Measurements from ENCODE around the gene NETO1. TPM values are rescaled to one million over a fixed set of nuclear protein-coding genes. Genes with fewer than 3 reads are reported as not detected.

Gene NETO1
- total RNA-seq, 6 donors from 2014 or later = 0.47 TPM; not detected in 5

DNA sequence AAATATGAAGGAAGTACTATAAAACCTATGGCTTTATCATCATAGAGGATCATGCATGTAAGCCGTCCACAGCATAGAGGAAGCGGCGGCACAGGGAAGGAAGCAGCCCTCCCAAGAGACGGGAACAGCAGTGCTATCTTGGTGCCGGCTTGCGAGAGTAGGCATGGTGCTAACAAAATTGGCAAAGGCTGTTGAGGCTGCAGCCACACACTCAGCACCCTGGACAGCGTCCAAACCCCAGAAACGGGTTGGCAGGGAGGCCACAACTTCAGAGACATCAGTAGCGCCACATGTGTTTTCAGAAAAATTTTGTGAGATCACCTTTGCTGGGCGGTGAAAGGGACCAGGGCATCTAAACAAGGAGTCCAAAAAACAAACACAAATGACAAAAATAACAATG is 37.7 kb downstream of the NETO1 start:
- WGBS, 2 donors = 25 to 31% methylated on average over 10 of the region's 10 CpGs
- H3K4me3 ChIP-seq = no peak overlapping the region
- no peaks in the 10 kb centered on the region for H3K9me3 ChIP-seq
- H3K27ac ChIP-seq = no peak overlapping the region
- H3K27me3 ChIP-seq = no peaks in the 10 kb centered on the region
- no peak for ATAC-seq (ENCODE audit: low FRiP score in 2 of 2)
- H3K4me1 ChIP-seq = no peaks in the 10 kb centered on the region
- no peak for DNase-seq
- TF ChIP-seq EP300 (IDR thresholded peaks at IDR 0.05) = no peak
- TF ChIP-seq POLR2A (IDR thresholded peaks at IDR 0.05) = no peak
- TF ChIP-seq, protein P1, sequence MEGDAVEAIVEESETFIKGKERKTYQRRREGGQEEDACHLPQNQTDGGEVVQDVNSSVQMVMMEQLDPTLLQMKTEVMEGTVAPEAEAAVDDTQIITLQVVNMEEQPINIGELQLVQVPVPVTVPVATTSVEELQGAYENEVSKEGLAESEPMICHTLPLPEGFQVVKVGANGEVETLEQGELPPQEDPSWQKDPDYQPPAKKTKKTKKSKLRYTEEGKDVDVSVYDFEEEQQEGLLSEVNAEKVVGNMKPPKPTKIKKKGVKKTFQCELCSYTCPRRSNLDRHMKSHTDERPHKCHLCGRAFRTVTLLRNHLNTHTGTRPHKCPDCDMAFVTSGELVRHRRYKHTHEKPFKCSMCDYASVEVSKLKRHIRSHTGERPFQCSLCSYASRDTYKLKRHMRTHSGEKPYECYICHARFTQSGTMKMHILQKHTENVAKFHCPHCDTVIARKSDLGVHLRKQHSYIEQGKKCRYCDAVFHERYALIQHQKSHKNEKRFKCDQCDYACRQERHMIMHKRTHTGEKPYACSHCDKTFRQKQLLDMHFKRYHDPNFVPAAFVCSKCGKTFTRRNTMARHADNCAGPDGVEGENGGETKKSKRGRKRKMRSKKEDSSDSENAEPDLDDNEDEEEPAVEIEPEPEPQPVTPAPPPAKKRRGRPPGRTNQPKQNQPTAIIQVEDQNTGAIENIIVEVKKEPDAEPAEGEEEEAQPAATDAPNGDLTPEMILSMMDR (IDR thresholded peaks at IDR 0.05) = no peak
- no peak for TF ChIP-seq POLR2AphosphoS5 (IDR thresholded peaks at IDR 0.05)
- no peaks in the 10 kb centered on the region for H3K36me3 ChIP-seq

DNA sequence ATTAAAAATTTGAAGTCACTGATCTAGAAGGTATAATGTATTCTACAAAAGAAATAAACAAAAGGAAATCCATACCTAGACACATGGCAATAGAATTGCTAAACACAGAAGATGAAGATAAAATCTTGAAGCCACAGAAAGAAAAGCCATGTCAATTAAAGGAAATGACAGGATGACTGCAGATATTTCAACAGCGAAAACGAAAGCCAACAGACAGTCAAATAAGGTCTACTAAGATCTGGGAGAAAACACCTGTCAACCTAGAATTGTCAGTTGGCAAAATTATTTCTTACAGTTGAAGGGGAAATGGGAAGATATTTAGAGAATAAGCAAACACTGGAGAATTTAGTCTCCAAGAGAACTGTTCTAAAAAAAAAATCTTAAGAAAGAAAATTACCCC is 39.2 kb downstream of the NETO1 start:
- Histone ChIP-seq H3K36me3 (no peaks in the 10 kb centered on the region), H3K4me1 (no peaks in the 10 kb centered on the region), H3K27me3 (no peaks in the 10 kb centered on the region), H3K4me3 (no peak overlapping the region), H3K27ac (no peak overlapping the region), H3K9me3 (no peaks in the 10 kb centered on the region)
- ATAC-seq (ENCODE audit: low FRiP score in 2 of 2) = no peak
- 56 to 57% methylated on average over 2 of the region's 2 CpGs for WGBS, 2 donors
- DNase-seq = no peak
- TF ChIP-seq, protein P1 (IDR thresholded peaks at IDR 0.05) = no peak
- no peak for TF ChIP-seq EP300 (IDR thresholded peaks at IDR 0.05)
- no peak for TF ChIP-seq POLR2AphosphoS5 (IDR thresholded peaks at IDR 0.05)
- TF ChIP-seq POLR2A (IDR thresholded peaks at IDR 0.05) = no peak

DNA sequence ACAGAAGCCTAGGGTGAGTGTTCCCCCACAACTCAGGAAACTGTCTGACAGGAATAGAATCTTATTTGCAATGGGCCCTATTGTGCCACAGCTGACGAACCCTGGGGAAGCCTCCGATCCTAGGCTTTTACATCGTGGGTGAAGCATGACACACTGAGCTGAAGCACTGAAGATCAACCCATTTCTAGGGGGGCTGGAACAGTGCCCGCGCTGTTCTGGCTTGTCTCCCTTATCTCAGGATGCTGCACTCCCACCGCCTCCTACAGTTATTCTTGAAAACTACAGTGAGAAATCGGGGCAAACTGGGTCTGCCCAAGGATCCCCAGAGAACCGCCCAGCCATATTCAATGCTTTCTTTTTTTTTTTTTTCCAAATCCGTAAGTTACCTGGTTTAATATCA is 41.1 kb downstream of the NETO1 start:
- WGBS, 2 donors = 69% methylated on average over 9 of the region's 9 CpGs
- no peak for DNase-seq
- no peak overlapping the region for H3K27ac ChIP-seq

DNA sequence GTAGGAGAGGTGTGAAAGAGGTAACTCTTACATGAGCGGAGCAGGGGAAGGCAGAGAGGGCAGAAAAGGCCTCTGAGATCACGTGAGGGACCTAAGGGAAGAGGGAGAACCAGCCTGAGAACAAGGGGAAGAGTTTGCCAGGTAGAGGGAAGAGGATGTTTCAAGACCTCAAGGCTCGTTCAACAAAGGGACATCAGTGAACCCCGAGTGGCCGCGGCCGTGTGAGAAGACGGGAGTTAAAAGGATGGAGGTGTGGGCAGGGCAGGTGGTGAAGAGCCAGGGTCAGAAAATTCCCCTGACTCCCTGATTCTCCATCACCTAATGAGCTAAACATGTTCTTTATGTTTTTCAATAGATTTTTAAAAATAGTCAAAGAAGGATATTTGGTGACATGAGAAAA is 44.4 kb downstream of the NETO1 start:
- 80 to 83% methylated on average over 8 of the region's 8 CpGs for WGBS, 2 donors
- ATAC-seq (ENCODE audit: low FRiP score in 2 of 2) = no peak

More for the DNA sequence above, 41.1 kb downstream of the NETO1 start:
- no peaks in the 10 kb centered on the region for H3K36me3 ChIP-seq
- no peaks in the 10 kb centered on the region for H3K9me3 ChIP-seq
- H3K4me3 ChIP-seq = no peak overlapping the region
- TF ChIP-seq, protein P1 (IDR thresholded peaks at IDR 0.05) = no peak
- TF ChIP-seq POLR2A (IDR thresholded peaks at IDR 0.05) (no peak), POLR2AphosphoS5 (IDR thresholded peaks at IDR 0.05) (no peak), EP300 (IDR thresholded peaks at IDR 0.05) (no peak)
- H3K27me3 ChIP-seq = no peaks in the 10 kb centered on the region
- no peaks in the 10 kb centered on the region for H3K4me1 ChIP-seq
- no peak for ATAC-seq (ENCODE audit: low FRiP score in 2 of 2)

DNA sequence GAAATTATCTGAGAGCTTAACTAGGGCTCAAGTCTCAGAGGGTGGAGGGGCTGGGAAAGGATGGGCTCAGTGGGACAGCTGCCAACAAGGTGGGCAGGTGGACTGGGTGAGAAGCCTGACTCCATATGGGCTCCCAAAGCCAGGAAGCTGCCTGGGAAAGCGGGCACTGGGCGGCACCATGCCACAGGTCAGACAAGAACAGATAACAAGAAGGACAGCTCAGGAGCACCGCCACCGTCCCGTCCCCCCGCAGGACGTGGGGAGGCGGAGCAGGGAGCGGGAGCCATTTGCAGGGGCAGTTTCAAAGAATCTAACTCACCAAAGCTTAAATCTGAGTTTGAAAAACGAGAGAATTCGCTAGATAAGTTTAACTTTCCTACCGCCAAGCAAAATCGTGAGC is 45.6 kb downstream of the NETO1 start:
- Histone ChIP-seq H3K4me3 (no peak overlapping the region), H3K27me3 (no peaks in the 10 kb centered on the region), H3K9me3 (no peaks in the 10 kb centered on the region), H3K27ac (no peak overlapping the region), H3K36me3 (no peaks in the 10 kb centered on the region), H3K4me1 (no peaks in the 10 kb centered on the region)
- 84 to 87% methylated on average over 13 of the region's 13 CpGs for WGBS, 2 donors
- DNase-seq (peak in 1 of 2 donors; percentile 54), ATAC-seq (ENCODE audit: low FRiP score in 2 of 2) (no peak)
- TF ChIP-seq POLR2A (IDR thresholded peaks at IDR 0.05) (no peak), EP300 (IDR thresholded peaks at IDR 0.05) (no peak), POLR2AphosphoS5 (IDR thresholded peaks at IDR 0.05) (no peak)
- TF ChIP-seq, protein P1 (IDR thresholded peaks at IDR 0.05) = no peak

More for the DNA sequence above, 44.4 kb downstream of the NETO1 start:
- H3K27me3 ChIP-seq = no peaks in the 10 kb centered on the region
- TF ChIP-seq, protein P1 (IDR thresholded peaks at IDR 0.05) = no peak
- TF ChIP-seq POLR2A (IDR thresholded peaks at IDR 0.05) (no peak), EP300 (IDR thresholded peaks at IDR 0.05) (no peak), POLR2AphosphoS5 (IDR thresholded peaks at IDR 0.05) (no peak)
- no peaks in the 10 kb centered on the region for H3K36me3 ChIP-seq
- DNase-seq = no peak
- no peak overlapping the region for H3K4me3 ChIP-seq
- H3K27ac ChIP-seq = no peak overlapping the region
- H3K4me1 ChIP-seq = no peaks in the 10 kb centered on the region
- H3K9me3 ChIP-seq = no peaks in the 10 kb centered on the region
